Ovary (tissue), 3 donors: ENCODE results near the gene SEC24D.

Experiments used
- EP300 ChIP-seq: sonication (generic); formaldehyde crosslinking; IDR thresholded peaks from one replicate; pipeline ENCODE4 v1.6.1; 2017; ENCODE audit warnings: antibody characterized with exemption
- POLR2A ChIP-seq: fragments of 450-650 bp; IDR thresholded peaks from one replicate; pipeline ENCODE4 v1.6.1; 2017; ENCODE audit warnings: antibody characterized with exemption, mild to moderate bottlenecking, moderate library complexity
- TF ChIP-seq, protein P1 (sequence below), 3 donors: fragments of 450-650 bp in 2 of 3; fragments of 200-600 bp in 1 of 3; IDR thresholded peaks; one replicate each; pipeline versions ENCODE4 v1.5.1 to v1.8.0; 2016 to 2022; ENCODE audit warnings: antibody characterized with exemption in 3 of 3, mild to moderate bottlenecking in 1 of 3
- donor health status: DM: no; HTN: no; CAD: no.

DNA sequence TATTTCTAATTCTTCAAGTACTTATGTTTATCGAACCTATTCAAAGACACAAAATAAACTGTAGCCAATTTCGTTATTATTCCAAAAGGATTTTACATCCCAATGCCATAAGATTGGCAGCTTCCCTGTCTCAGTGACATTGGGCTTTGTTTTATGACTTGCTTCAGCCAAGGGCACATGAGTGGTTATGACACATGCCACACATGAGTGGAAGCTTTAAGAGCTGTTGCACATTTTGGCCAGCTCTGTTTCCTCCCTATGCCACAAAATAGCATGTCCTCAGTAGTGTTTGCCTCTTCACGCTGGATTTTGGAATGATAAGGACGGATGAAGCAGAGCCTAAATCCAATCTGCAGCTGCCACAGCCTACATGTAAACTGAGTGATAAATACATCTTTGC is 21.9 kb downstream of the SEC24D start:
- TF ChIP-seq, protein P1, sequence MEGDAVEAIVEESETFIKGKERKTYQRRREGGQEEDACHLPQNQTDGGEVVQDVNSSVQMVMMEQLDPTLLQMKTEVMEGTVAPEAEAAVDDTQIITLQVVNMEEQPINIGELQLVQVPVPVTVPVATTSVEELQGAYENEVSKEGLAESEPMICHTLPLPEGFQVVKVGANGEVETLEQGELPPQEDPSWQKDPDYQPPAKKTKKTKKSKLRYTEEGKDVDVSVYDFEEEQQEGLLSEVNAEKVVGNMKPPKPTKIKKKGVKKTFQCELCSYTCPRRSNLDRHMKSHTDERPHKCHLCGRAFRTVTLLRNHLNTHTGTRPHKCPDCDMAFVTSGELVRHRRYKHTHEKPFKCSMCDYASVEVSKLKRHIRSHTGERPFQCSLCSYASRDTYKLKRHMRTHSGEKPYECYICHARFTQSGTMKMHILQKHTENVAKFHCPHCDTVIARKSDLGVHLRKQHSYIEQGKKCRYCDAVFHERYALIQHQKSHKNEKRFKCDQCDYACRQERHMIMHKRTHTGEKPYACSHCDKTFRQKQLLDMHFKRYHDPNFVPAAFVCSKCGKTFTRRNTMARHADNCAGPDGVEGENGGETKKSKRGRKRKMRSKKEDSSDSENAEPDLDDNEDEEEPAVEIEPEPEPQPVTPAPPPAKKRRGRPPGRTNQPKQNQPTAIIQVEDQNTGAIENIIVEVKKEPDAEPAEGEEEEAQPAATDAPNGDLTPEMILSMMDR (IDR thresholded peaks at IDR 0.05): no peak
- TF ChIP-seq POLR2A (no peak), EP300 (no peak)
